Dermis blood vessel endothelial cell (primary cell): ENCODE measurements around the gene TENT5A. TPM values are rescaled to one million over a fixed set of nuclear protein-coding genes. Genes with fewer than 3 reads are reported as not detected.
"Not testable (repeated sequence)": the region's sequence is repeated elsewhere in the genome, so short reads cannot be mapped to it uniquely, and the experiment has no call there.

Experiments used
- DNase-seq: peaks from one replicate; pipeline ENCODE4 v3.0.0; 2010
- total RNA-seq: library from RNA; depleted of rRNA; stranded (reverse); fragments of >200 nt; gene quantifications from 2 replicates; pipeline ENCODE4 v1.2.3, GENCODE V29; 2014

TENT5A gene
- total RNA-seq, 1 donor from 2014 or later, result 1.5 TPM

DNA sequence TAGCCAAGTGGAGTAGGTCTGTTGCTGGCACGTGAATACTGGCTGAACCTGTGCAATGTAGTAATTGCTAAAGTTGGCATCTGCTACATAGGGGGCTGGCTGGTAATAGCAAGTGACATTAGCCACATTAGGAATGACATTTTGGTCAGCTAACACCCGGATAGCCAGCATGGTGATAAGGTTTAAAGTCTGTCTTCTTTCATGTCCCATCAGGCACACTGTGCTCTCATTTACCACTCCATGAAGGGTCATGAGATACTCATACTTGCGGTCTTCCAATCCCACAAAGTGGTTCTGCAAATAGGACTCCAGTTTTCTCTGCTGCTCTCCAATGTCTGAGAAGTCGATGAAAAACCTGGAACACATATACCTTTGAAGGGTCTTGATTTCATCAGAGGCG lies 2.8 kb downstream of the TENT5A start:
- DNase-seq, result no peak

DNA sequence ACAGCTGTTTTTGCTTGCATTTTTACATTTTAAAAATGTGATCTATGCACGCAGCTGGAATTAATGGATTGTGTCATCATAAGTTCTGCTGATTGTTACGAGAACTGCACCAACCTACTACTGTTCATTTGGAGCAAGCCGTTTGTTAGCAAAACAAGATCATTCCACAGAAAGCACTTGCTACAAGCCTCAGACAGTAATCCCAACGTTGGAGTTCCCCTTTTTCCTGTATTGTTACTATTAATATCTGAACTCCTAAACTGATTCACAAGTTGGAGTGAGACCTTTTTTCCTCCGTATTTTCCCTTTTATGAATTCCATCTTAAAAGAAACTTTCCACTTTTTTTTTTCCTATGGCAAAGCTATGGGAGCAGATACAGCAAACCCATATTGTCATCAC lies 3.5 kb downstream of the TENT5A start:
- DNase-seq, result peak; percentile 20

DNA sequence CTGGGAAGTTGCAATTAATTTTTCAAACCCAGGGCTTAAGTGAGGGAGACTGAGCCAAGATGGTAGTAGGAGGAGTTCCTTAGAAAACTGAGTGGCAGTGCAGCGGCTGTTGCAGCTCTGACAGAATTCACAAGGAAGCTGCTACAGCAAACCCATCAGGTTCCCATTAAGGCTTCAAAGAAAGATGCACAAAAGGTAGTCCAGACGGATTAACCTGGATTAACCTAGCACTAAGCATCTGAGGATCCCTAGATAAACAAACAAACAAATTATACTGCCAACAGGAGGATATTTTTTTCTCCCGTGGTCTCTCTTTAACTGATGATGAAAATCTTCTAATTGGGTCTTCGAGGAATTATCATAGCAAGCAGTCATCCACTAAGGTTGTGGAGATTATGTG lies 5.2 kb downstream of the TENT5A start:
- DNase-seq, result no peak

DNA sequence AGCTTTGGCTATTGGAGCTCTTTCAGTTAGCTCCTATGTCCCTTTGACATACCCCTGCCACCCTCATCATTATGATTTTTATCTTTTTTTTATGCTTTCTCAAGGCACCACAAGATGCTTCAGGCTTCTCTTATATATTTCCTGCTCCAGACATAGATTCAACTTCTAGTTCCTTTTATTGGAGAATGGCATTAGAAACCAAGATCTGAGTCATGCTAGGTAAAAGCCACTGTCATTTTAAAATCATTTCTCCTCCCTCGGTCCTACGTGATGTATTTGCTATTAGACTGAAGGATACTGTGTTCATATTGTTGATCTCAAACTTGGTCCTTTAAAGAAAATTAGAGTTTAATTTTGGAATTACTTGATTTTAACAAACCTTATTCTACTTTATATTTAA lies 8.3 kb downstream of the TENT5A start:
- no peak for DNase-seq

DNA sequence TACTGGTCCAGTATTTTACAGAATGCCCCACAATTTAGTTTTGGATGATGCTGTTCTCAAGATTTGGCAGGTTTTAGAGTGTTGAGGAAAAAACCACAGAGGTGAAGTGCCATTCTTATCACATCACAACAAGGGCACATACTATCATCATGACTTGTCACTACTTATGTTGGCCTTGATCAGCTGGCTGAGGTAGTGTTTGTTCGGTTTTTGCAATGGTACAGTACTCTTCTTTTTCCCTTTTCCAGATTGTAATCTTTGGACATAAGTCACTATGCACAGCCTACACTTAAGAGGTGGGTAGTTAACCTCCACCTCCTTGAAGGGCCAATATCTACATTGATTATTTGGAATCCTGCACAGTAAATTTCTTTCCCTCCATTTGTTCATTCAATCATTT lies 8.8 kb downstream of the TENT5A start:
- no peak for DNase-seq

DNA sequence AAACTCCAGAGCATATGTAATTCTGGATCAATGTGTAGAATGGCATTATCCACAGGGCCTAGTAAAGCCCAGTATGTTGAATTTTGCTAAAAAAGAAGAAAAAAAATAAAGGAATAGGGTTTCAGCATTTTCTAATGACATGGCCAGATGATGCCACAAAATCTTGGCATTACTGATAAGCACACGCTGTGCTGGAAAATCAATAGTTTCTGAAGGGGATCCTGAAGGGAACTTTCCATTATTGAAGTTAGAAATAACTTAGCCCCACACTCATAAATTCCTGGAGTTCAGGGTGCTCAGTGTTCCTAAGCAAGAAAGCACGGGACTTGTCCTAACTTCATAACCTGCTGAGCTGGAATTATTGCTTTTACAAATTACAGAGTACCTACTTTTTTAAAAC lies 10.8 kb downstream of the TENT5A start:
- no peak for DNase-seq

DNA sequence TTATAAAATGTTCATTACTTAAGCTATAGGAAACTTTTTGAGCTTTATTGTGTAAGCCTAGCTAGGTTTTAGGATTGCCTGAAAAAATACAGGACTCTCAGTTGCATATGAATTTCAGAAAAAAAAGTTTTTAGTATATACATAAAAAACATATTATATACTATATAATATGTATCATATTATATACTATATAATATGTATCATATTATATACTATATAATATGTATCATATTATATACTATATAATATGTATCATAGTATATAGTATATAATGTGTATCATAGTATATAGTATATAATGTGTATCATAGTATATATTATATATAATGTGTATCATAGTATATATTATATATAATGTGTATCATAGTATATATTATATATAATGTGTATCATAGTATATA lies 11.9 kb downstream of the TENT5A start:
- DNase-seq, result not testable (repeated sequence)

DNA sequence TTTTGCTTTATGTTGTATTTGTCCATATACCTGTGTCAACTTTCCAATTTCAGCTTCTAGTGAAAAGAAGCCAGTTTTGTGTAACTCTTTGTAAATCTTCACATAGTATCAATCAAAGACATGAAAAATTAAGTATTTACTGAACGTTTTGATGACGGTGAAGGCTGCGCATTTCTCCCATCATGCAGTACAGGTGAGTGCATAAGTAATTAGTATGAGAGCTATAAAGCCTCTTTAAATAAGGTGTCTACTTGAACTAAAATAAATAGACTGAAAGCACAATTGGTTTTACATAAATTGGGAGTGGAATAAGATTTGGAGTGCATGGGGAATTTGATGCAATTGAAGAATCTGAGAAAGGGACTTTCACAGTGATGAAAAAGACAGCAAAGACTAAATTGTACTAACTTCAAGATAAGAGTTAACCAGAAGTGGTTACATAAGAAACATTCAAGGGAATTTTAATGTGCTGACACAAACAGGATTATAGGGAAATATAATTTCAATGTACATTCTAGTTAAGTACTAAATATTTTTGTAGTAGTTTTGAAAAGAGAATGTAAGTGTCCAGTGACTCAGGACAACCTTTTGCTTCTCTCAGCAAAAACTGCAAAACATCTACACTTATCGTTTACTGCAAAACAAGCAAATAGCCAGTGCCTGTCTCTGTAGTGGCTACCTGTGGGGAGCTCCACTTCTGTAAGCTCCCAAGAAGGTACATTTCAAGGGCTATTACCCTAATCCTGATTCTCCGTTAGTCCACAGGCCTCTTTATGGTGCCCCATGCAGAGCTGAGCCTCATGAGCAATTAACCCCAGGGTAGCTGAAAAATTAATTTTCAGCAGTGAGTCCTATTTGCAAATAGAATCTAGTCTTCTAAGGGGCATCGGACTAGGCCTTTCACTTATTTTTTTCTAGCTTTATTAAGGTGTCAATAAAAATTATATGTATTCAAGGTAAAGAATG lies 13.0 kb downstream of the TENT5A start:
- no peak for DNase-seq

DNA sequence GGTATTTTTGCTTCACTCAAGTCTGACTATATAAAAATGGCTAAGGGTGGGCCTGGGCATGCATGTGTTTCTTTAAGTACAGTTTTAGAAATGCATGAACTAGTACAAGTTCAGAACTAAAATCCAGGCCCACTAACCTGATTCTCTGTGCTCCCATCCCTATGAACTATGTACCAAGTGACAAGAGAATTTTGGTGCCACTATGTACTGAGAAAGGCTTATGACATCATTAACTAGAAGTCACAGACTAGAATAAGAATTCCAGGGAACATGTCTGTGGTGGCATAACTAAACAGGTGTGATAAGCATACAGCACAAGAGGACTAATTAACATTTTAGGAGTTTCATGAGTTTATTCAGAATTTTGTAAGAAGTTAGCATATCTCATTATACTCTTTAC lies 16.1 kb downstream of the TENT5A start:
- no peak for DNase-seq

DNA sequence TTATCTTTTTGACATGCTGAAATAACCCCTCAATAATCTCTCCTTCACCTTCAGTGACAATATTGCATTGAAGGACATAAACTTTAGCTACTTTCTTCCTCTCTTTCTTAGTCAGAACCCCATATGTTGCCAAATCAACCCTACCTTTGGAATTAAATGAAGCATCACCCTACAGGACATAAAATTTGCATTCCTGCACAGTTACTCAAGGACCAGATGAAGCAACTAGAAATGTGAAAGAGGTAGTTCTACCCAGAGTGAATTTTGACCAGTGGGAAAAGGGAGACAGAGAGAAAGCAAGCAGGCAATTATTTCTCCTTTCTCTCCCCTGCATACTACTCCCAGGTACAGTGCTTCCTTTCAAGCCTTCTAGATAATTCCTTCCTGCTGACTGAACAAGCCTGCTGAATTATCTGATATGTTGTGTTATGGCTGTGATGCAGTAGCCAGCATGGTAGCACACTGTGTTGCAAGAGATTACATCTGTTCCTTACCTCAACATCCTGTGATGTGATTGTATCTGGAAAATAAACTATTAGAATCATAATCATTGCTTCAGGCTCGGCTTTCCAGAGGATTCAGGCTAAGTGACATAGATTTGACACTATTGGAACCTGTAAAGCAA lies 16.6 kb downstream of the TENT5A start:
- DNase-seq, result no peak

DNA sequence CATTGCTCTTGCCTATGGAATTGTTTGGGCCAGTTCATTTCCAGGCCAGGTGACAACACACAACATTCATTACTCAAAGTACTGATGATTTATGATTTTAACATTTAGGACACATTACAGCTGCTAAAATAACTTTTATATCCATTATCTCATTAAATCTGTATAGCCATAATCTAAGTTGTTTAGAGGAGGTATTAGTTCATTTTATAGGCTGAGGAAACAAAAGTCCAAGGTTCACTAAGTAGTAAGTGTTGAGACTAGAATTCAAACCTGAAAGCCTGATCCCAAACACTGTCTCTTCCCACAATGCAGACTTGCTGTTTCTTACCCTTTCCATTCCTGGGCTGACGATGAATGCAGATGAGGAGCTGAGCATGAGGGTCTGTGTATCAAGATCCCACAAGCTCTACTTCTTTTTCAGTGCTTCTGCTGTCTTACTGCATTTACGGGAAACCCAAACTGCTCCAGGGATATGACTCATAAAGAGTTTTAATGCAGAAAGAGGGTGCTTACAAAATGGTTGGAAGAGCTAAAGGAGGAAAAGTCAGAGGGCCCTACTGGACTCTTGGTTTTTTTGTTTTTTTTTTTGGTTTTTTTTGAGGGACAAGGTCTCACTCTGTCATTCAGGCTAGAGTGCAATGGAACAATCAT lies 17.9 kb downstream of the TENT5A start:
- no peak for DNase-seq

DNA sequence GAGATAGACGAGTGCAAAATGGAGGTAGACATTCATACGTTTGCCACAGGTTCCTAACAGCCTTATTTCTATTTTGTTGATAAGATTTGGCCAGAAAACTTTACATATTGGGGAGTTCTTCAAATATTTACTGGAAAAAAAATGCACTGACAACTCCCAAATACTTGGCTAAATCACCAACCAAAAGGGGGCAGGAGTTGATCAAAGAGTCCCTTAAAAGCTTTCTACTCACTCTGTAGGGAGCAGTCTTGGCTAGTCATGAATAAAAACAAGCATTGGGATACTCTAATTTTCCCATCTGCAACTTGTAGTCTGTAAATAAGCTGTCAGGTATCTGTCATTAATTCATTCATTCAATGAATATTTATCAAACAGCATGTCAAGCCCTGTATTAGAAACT lies 18.4 kb downstream of the TENT5A start:
- DNase-seq, result peak; percentile 37

DNA sequence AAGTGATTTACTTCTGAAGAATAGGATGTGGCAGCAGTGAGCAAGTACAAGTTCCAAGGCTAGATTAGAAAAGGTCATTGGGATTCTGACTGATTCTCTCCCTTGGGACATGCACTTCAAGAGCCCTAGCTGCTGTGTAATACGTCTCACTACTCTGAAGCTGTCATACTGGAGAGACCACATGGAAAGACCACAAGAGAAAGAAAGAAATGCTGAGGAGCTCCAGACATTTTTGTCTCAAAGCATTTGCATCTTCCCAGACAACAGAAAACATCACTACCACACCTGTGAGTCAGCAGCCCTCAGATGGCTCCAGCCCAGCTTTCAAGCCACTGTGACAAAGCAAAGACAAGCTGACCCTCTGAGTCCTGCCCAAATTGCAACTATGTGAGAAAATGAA lies 20.7 kb downstream of the TENT5A start:
- DNase-seq, result no peak

DNA sequence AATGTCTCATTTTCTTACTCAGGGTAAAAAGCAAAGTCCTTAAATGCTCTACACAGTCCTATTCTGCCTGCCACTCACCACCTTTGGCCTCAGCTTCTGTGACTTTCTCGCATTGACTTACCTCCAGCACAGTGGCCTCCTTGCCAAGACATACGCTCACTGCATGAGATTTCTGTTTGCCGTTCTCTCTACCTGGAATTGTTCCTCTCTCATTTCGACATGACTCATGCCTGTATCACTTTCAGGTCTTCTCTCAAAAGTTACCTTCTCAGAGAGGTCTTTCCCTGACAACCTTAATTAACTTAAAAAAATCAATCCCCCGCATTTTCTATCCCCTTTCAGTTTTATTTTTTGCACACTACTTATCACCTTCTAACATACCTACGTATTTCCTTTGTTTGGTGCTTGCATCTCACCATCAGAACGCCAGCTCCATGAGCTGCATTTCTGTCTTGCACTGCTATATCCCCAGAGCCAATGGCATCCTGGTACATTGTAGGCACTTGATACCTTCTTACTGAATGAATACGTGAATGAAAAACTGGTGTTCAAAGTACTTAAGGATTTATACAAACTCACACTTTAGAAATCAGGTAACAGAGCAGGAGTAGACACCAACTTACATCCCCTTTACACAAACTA lies 24.5 kb downstream of the TENT5A start:
- no peak for DNase-seq

DNA sequence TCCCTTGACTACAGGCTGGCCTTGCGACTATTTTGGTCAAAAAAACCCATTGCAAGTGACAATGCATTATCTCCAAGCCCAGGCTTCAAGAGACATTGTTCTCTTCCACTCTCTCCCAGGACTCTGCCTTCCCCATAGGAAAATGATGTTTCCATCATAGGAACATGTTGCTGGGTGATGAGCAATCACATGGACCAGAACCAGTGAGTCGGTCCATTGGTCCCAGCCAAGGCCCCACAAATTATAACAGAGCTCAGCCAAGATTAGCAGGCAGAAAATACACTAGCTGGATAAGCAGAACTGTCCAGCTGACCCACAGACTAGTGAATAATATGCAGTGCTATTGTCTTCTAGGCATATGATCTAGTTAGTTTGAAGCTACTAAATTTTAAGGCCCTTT lies 27.4 kb downstream of the TENT5A start:
- DNase-seq, result no peak

DNA sequence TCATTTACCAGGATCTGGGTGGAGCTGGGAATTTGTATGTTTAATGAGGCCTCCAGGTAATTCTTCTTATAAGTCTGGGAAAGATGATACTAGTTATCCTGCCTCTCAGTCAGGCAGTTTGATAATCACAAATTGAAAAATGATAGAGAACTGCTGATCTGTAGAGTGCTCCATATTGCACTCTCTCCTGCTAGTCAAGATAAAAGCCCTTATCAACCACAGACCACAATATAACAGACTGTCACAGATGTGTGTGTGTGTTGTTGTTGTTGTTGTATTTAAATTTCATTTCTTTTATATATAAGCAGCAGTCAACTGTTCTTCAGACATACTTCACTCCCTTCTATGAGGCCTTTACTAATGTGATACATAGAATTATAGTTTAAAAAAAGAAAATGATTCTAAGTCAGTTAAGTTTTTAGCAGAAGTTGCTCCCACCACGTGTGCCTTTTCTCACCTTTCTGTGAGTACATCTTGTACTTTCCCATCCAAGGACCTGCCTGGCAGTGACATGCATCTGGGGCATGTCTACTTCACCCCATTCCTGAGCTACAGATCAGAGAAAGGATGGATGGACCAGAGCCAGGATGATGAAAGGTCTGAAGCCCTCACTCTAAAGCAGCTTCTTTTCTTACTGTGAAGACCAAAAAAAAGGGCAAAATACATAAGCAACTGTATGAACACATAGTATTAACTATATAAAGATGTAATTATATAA lies 29.8 kb downstream of the TENT5A start:
- DNase-seq, result no peak

DNA sequence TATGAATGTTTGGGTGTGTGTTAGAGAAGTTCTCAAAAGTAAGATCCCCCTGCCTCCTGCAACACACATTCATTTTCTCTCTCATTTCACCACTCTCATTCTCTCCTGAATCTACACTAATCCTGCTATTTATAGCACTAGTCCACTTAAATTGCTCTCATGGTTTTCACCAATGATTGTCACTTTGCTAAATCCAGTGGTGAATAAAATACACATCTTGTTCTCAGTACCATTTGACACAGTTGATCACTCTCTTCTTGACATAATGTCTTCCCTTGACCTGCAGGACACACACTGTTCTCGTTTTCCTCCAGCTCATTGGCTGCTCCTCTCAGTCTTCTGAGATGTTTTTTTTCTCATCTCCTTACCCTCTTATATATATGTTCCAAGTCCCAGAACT lies 32.1 kb downstream of the TENT5A start:
- no peak for DNase-seq

DNA sequence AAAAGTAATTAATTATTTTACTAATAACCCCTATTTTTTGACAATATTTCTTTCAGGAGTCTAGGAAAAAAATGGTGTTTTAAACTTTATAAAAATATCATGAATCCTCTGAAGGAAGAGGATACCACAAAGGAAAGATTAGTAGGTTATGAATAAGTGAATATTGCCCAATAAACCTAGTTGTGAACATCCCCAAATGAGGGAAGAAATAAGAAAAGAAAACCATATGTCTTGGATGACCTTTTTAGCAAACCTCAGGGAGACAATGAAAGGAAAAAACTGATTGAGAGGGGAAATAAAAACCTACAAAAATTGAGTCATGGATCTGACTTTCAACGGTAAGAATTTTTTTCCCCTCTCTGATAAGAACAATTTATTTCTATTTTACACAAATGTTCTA lies 34.4 kb downstream of the TENT5A start:
- DNase-seq, result no peak

DNA sequence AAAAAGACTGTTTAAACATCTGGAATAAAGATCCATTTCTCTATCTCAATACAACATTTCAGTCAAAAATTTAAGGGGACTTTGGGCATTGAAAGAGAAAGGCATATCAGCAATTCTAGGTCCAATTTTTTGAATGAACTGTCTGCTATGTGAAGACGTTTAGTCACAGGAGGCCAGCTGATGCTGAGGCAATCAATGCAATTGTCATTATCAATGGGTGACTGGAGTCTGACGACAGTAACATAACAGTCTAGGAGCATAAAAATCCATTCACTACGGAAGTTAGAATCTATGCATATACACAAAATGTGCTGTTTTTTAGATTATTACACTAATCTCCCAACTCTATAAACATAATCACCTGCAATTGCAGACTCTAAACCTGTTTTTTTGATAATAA lies 37.8 kb downstream of the TENT5A start:
- no peak for DNase-seq

DNA sequence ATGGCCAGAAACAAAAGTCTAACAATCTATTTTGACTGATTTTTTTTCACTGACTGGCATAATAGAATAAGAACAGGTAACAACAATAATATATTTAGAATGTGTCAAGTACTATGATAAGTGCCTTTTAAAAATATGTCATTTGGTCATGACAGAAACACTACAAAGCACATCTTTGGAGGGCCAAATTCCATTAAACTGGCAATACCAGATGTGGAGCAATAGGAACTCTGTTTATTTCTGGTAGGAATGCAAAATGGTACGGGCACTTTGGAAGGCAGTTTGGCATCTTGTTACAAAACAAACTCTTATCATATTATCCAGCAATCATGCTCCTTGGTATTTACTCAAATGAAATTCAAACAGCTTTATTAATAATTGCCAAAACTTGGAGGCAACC lies 39.3 kb downstream of the TENT5A start:
- DNase-seq, result no peak

DNA sequence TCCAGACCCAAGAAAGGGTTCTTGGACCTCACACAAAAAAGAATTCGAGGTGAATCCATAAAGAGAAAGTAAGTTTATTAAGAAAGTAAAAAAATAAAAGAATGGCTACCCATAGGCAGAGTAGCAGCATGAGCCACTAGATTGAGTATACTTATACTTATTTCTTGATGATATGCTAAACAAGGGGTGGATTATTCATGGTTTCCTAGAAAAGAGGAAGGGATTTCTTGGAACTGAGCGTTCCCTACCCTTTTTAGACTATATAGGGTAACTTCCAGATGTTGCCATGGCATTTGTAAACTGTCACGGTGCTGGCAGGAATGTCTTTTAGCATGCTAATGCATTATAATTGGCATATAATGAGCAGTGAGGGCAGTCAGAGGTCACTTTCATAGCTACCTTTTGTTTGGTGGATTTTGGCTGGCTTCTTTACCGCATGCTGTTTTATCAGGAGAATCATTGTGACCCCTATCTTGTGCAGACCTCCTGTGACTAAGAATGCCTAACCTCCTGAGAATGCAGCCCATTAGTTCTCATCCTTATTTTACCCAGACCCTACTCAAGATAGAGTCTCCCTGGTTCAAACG lies 44.3 kb downstream of the TENT5A start:
- no peak for DNase-seq

DNA sequence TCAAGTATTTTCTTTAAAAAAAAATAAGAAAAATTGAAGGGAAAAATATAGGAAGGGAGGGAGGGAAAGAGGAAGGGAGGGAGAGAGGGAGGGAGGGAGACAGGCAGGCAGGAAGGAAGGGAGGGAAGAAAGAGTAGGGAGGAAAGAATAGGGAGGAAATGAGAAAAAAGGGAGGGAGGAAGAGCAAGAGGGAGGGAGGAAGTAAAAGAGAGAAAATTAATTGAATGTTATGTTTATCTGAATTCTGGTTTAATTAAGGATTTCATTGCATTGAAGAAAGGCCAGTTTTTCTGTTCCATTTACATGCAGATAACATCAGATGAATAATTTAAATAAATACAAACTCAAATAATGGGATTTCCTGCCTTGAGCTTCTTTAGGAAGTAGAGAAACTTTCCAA lies 47.8 kb downstream of the TENT5A start:
- DNase-seq, result no peak
